ENCODE results near the gene HDLBP. TPM values are rescaled to one million over a fixed set of nuclear protein-coding genes. Genes with fewer than 3 reads are reported as not detected.
A peak's percentile ranks its signal among the peaks of the same experiment; 100 is the strongest.

Gene HDLBP
- total and polyA plus RNA-seq, 2 of the 4 experiments (the other 2 are of a cell fraction): 648 to 1,165 TPM

GRCh38 chr2:241225983-241226382 lies 89.5 kb downstream of the HDLBP start:
- Histone ChIP-seq H3K4me1 (ENCODE audit: control insufficient read depth, insufficient read depth, low read length) (peaks cover 9% of the 10 kb centered on the region; the same call in 1 of the 2 replicates), H3K9me1 (ENCODE audit: insufficient read depth, low read length) (peaks cover 3% of the 10 kb centered on the region; the same call in 1 of the 2 replicates), H3K18ac (ENCODE audit: low read depth, low read length) (no peak overlapping the region), H3K27ac (ENCODE audit: insufficient read depth, low read length) (no peak overlapping the region), H4K20me1 (ENCODE audit: insufficient read depth, low read length) (peaks cover 77% of the 10 kb centered on the region), H3K4me2 (ENCODE audit: low read depth, low read length) (no peak overlapping the region), H2AFZ (replicated peaks; ENCODE audit: low read length, poor library complexity) (no peak overlapping the region), H3K4me3 (ENCODE audit: insufficient read depth, low read depth, low read length) (no peak overlapping the region), H3K14ac (replicated peaks; ENCODE audit: low read depth, low read length) (no peak overlapping the region), H3K36me3 (ENCODE audit: control insufficient read depth, insufficient read depth, low read length) (peaks cover 53% of the 10 kb centered on the region), H3K56ac (ENCODE audit: extremely low read depth, insufficient read depth, low read length) (no peak overlapping the region), H2BK20ac (ENCODE audit: low read depth, low read length) (no peak overlapping the region), H3K79me1 (ENCODE audit: low read depth in 1 of 2, low read length in 2 of 2) (peaks cover 17 to 50% of the 10 kb centered on the region in 2 experiments), H2BK120ac (ENCODE audit: low read depth, low read length) (no peak overlapping the region), H2BK5ac (ENCODE audit: low read depth, low read length, poor library complexity, severe bottlenecking) (no peak overlapping the region), H3K27me3 (ENCODE audit: control insufficient read depth, insufficient read depth, low read length) (no peaks in the 10 kb centered on the region), H4K5ac (ENCODE audit: low read depth, low read length) (no peak overlapping the region), H4K91ac (ENCODE audit: insufficient read depth, low read depth, low read length) (no peak overlapping the region), H4K8ac (ENCODE audit: low read depth in 2 of 2, low read length in 2 of 2) (no peak overlapping the region), H3K9me3 (ENCODE audit: control insufficient read depth, insufficient read depth, low read length) (no peaks in the 10 kb centered on the region), H3K23ac (ENCODE audit: low read depth, low read length) (no peak overlapping the region), H2BK15ac (ENCODE audit: low read depth, low read length) (no peak overlapping the region), H3K9ac (ENCODE audit: low read depth, low read length) (no peak overlapping the region), H2AK9ac (replicated peaks; ENCODE audit: low read depth, low read length, poor library complexity) (peak overlapping the region; percentile 40), H3K4ac (ENCODE audit: low read depth, low read length) (no peak overlapping the region), H2AK5ac (ENCODE audit: low read depth, low read length) (no peak overlapping the region)
- no peak for ATAC-seq (ENCODE audit: low read depth)
- TF ChIP-seq CEBPB (IDR thresholded peaks at IDR 0.05; ENCODE audit: low read depth, low read length) (no peak), MXI1 (IDR thresholded peaks at IDR 0.05; ENCODE audit: borderline replicate concordance, low read depth, low read length) (no peak), RCOR1 (IDR thresholded peaks at IDR 0.05; ENCODE audit: insufficient replicate concordance, low read length) (no peak), RAD21 (IDR thresholded peaks at IDR 0.05; ENCODE audit: low read length) (no peak), CHD1 (IDR thresholded peaks at IDR 0.05; ENCODE audit: low read depth, low read length) (no peak), ELK1 (IDR thresholded peaks at IDR 0.05; ENCODE audit: borderline replicate concordance, low read depth, low read length) (no peak), USF2 (IDR thresholded peaks at IDR 0.05; ENCODE audit: low read depth, low read length) (no peak), NFE2L2 (IDR thresholded peaks at IDR 0.05; ENCODE audit: low read depth, low read length) (no peak), MAFK (IDR thresholded peaks at IDR 0.05; ENCODE audit: low read depth, low read length) (no peak), RFX5 (IDR thresholded peaks at IDR 0.05; ENCODE audit: low read depth, low read length) (no peak), BHLHE40 (IDR thresholded peaks at IDR 0.05; ENCODE audit: low read depth, low read length) (no peak), SMC3 (IDR thresholded peaks at IDR 0.05; ENCODE audit: low read depth, low read length) (no peak), POLR2A (IDR thresholded peaks at IDR 0.05; ENCODE audit: low read depth, low read length) (no peak), MAZ (IDR thresholded peaks at IDR 0.05; ENCODE audit: borderline replicate concordance, low read depth, low read length) (no peak), CTCF (conservative IDR thresholded peaks at IDR 0.05; ENCODE audit: low read depth, low read length) (no peak), FOS (IDR thresholded peaks at IDR 0.05; ENCODE audit: low read depth, low read length) (no peak)
- DNase-seq: no peak
- intact Hi-C loops (cut with micrococcal nuclease) (no loop called here), in situ Hi-C loops (cut with MboI; ENCODE audit: low sequenced_read_pairs) (no loop called here), dilution Hi-C loops (cut with HindIII; ENCODE audit: low sequenced_read_pairs, unreplicated experiment) (no loop called here)
- ChIA-PET CTCF (no interaction called here), POLR2A (ENCODE audit: unreplicated experiment) (no interaction called here)
- WGBS, 2 experiments (ENCODE audit: extremely low coverage in 2 of 2, insufficient read length in 1 of 2): 93% methylated on average over 15 of the region's 16 CpGs; no CpG with 5 or more reads in 1 of the 2 experiments
- no TSS peak for BruUV-seq (replicated peaks)
